Measurements from ENCODE around the gene BAIAP2. TPM values are rescaled to one million over a fixed set of nuclear protein-coding genes. Genes with fewer than 3 reads are reported as not detected.

Gene BAIAP2
- 37.6 and 40.4 TPM in 2 replicates for total RNA-seq
- long read RNA-seq, partial matches to known transcripts: 1 of 6 reads
- long read RNA-seq, other reads (novel, unspliced or antisense): 2 of 6 reads

GRCh38 chr17:81034779-81035520 is at the start of gene BAIAP2:
Gene BAIAP2, plus strand, starts transcription at chr17:81035151. Its CDS starts 104 bp downstream, at chr17:81035255.
- H3K4me3 Mint-ChIP-seq (ENCODE audit: low read depth): peak within 1 kb of the TSS; percentile 87
- peaks cover 4% of the 10 kb centered on the region for H3K36me3 Mint-ChIP-seq (ENCODE audit: insufficient read depth)
- TF ChIP-seq CTCF (IDR thresholded peaks at IDR 0.05; ENCODE audit: unreplicated experiment): peak; percentile 16
- peaks cover 35% of the 10 kb centered on the region for H3K4me1 Mint-ChIP-seq (ENCODE audit: low read depth)
- DNase-seq (ENCODE audit: low spot score, unreplicated experiment): peak; percentile 97
- H3K27me3 Mint-ChIP-seq: peaks cover 4% of the 10 kb centered on the region
- H3K27ac Mint-ChIP-seq: peak within 1 kb of the TSS; percentile 94
- no peaks in the 10 kb centered on the region for H3K9me3 Mint-ChIP-seq (ENCODE audit: low read depth)

DNA sequence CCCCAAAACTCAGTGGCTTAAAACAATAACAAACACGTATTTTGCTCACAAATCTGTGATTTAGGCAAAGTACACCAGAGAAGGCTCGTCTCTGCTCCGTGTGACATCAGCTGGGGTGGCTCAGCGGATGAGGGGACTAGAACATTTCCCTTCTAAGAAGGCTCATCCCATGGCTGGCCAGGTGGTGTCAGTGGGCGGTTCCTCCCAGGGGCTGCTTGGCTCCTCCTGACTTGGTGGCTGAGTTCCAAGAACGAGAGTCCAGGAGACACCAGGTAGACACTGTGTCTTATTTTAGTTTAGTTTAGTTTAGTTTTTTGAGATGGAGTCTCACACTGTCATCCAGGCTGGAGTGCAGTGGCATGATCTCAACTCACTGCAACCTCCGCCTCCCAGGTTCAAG is 48.9 kb upstream of the BAIAP2 start:
- Mint-ChIP-seq H3K9me3 (ENCODE audit: low read depth) (no peaks in the 10 kb centered on the region), H3K27ac (no peak overlapping the region), H3K27me3 (peaks cover 36% of the 10 kb centered on the region), H3K4me1 (ENCODE audit: low read depth) (no peaks in the 10 kb centered on the region), H3K36me3 (ENCODE audit: insufficient read depth) (no peaks in the 10 kb centered on the region), H3K4me3 (ENCODE audit: low read depth) (no peak overlapping the region)
- DNase-seq (ENCODE audit: low spot score, unreplicated experiment): no peak
- no peak for TF ChIP-seq CTCF (IDR thresholded peaks at IDR 0.05; ENCODE audit: unreplicated experiment)

DNA sequence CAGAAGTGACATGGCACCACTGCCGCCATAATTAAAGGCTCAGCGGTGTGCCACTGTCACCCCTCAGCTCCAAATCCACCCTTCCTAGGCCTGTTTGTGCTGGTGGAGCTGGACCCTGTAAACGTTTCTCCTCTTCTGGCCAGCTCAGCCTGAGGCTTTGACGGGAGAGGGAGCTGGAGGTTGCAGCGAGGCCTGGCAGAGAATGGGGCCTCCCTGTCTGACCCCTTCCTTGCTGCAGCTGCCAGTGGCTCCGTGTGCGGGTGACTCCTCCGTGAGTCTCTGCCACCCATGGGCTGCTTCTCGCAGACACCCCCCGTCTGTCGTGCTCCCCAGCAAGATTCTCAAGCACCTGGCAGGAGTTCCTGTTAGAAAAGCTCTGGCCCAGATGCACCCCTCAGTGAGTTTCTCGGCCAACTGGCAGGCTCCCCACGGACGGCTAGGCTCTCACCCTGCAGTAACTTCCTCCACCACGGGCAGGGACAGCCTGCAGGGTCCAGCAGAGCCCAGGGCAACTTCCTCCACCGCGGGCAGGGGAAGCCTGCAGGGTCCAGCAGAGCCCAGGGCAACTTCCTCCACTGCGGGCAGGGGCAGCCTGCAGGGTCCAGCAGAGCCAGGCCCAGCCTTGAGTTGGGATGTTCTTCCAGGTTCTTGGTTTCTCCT is 48.0 kb upstream of the BAIAP2 start:
- no peaks in the 10 kb centered on the region for H3K4me1 Mint-ChIP-seq (ENCODE audit: low read depth)
- H3K27ac Mint-ChIP-seq: no peak overlapping the region
- no peaks in the 10 kb centered on the region for H3K9me3 Mint-ChIP-seq (ENCODE audit: low read depth)
- DNase-seq (ENCODE audit: low spot score, unreplicated experiment): no peak
- no peak for TF ChIP-seq CTCF (IDR thresholded peaks at IDR 0.05; ENCODE audit: unreplicated experiment)
- H3K36me3 Mint-ChIP-seq (ENCODE audit: insufficient read depth): no peaks in the 10 kb centered on the region
- peaks cover 32% of the 10 kb centered on the region for H3K27me3 Mint-ChIP-seq
- H3K4me3 Mint-ChIP-seq (ENCODE audit: low read depth): no peak overlapping the region

GRCh38 chr17:80987941-80988461 is 47.0 kb upstream of the BAIAP2 start:
- H3K36me3 Mint-ChIP-seq (ENCODE audit: insufficient read depth): no peaks in the 10 kb centered on the region
- peaks cover 4% of the 10 kb centered on the region for H3K4me1 Mint-ChIP-seq (ENCODE audit: low read depth)
- no peak overlapping the region for H3K4me3 Mint-ChIP-seq (ENCODE audit: low read depth)
- H3K27ac Mint-ChIP-seq: no peak overlapping the region
- H3K9me3 Mint-ChIP-seq (ENCODE audit: low read depth): no peaks in the 10 kb centered on the region
- no peak for DNase-seq (ENCODE audit: low spot score, unreplicated experiment)
- peaks cover 23% of the 10 kb centered on the region for H3K27me3 Mint-ChIP-seq
- no peak for TF ChIP-seq CTCF (IDR thresholded peaks at IDR 0.05; ENCODE audit: unreplicated experiment)

DNA sequence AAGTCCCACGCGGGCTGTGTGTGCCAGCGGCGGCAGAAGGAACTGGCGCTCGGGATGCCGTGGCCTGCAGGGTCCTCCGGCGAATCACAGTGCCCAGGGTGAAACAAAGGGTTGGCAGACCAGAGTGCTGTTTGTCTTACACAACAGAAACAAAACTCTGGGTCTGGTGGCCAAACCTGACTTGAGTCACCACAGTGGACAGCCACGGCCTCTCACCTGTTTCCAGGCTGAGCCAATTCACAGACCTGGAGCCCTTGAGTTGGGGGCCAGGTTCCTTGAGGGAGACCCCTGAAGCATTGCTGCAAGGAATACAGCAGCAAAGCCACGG is 45.4 kb upstream of the BAIAP2 start:
- no peak for DNase-seq (ENCODE audit: low spot score, unreplicated experiment)
- no peak overlapping the region for H3K27ac Mint-ChIP-seq
- no peaks in the 10 kb centered on the region for H3K36me3 Mint-ChIP-seq (ENCODE audit: insufficient read depth)
- H3K27me3 Mint-ChIP-seq: peaks cover 14% of the 10 kb centered on the region
- H3K9me3 Mint-ChIP-seq (ENCODE audit: low read depth): no peaks in the 10 kb centered on the region
- TF ChIP-seq CTCF (IDR thresholded peaks at IDR 0.05; ENCODE audit: unreplicated experiment): no peak
- peaks cover 5% of the 10 kb centered on the region for H3K4me1 Mint-ChIP-seq (ENCODE audit: low read depth)
- H3K4me3 Mint-ChIP-seq (ENCODE audit: low read depth): no peak overlapping the region

Measured in progenitor cell of endocrine pancreas (in vitro differentiated cells).